Measurements from ENCODE around the gene TM4SF20.

GRCh38 chr2:227390468-227391256 is 11.6 kb upstream of the TM4SF20 start:
- TF ChIP-seq YY1 (IDR thresholded peaks at IDR 0.05) (no peak), CTCF (IDR thresholded peaks at IDR 0.05; ENCODE audit: low read depth, low read length, missing input control) (no peak), RXRA (IDR thresholded peaks at IDR 0.05) (no peak), HNF4A (conservative IDR thresholded peaks at IDR 0.05) (no peak), TAF1 (conservative IDR thresholded peaks at IDR 0.05) (no peak), JUND (IDR thresholded peaks at IDR 0.05) (no peak), ATF3 (IDR thresholded peaks at IDR 0.05) (no peak), NR2F2 (IDR thresholded peaks at IDR 0.05) (no peak), SP1 (IDR thresholded peaks at IDR 0.05) (no peak), RAD21 (IDR thresholded peaks at IDR 0.05) (no peak), MAX (IDR thresholded peaks at IDR 0.05) (no peak), ZBTB33 (IDR thresholded peaks at IDR 0.05) (no peak)
